Astrocyte (in vitro differentiated cells and primary cell): Measurements from ENCODE around the gene PRDM15. TPM values are rescaled to one million over a fixed set of nuclear protein-coding genes. Genes with fewer than 3 reads are reported as not detected.

Experiments
- DNase-seq: peaks from one replicate; pipeline ENCODE4 v3.0.0-alpha.2; 2010; ENCODE audit warnings: low read depth
- FAIRE-seq: peaks from 2 replicates; lab custom pipeline; 2011; peaks lifted over from hg19 to GRCh38; lab: Jason Lieb, UNC
- H2AFZ ChIP-seq: 2 replicates; pipeline ENCODE4 v1.6.0; 2012; ENCODE audit warnings: low read depth, low read length, inconsistent platforms
- H3K27ac ChIP-seq: 2 replicates; pipeline ENCODE4 v1.5.1; 2011; ENCODE audit warnings: low read depth, low read length, inconsistent platforms
- H3K27me3 ChIP-seq: 2 replicates; pipeline ENCODE4 v1.6.0; 2011; ENCODE audit warnings: low read length, inconsistent platforms; ENCODE audit not compliant: insufficient read depth
- H3K36me3 ChIP-seq: 2 replicates; pipeline ENCODE4 v1.5.1; 2011; ENCODE audit warnings: low read length, inconsistent platforms; ENCODE audit not compliant: insufficient read depth
- H3K4me1 ChIP-seq: 2 replicates; pipeline ENCODE4 v1.5.1; 2011; ENCODE audit warnings: low read length, inconsistent platforms; ENCODE audit not compliant: insufficient read depth
- H3K4me2 ChIP-seq: 2 replicates; pipeline ENCODE4 v1.6.0; 2012; ENCODE audit warnings: low read length, inconsistent platforms
- H3K4me3 ChIP-seq: 2 replicates; pipeline ENCODE4 v1.5.1; 2011; ENCODE audit warnings: low read depth, mild to moderate bottlenecking, low read length, inconsistent platforms; ENCODE audit not compliant: insufficient read depth
- H3K79me2 ChIP-seq: 2 replicates; pipeline ENCODE4 v1.6.0; 2012; ENCODE audit warnings: mild to moderate bottlenecking, low read length, inconsistent platforms; ENCODE audit not compliant: insufficient read depth
- H3K9ac ChIP-seq: 2 replicates; pipeline ENCODE4 v1.6.0; 2012; ENCODE audit warnings: mild to moderate bottlenecking, low read length, inconsistent platforms
- H3K9me3 ChIP-seq: 2 replicates; pipeline ENCODE4 v1.5.1; 2012; ENCODE audit warnings: low read depth, mild to moderate bottlenecking, low read length, inconsistent platforms; ENCODE audit not compliant: insufficient read depth
- H4K20me1 ChIP-seq: 2 replicates; pipeline ENCODE4 v1.6.0; 2012; ENCODE audit warnings: low read length, inconsistent platforms; ENCODE audit not compliant: insufficient read depth
- H3K27ac Mint-ChIP-seq: one replicate; pipeline ENCODE4 v1.8.0; 2021; ENCODE audit warnings: mild to moderate bottlenecking, mixed read lengths; ENCODE audit not compliant: unreplicated experiment
- H3K27me3 Mint-ChIP-seq: one replicate; pipeline ENCODE4 v1.8.0; 2021; ENCODE audit warnings: low read depth, mixed read lengths; ENCODE audit not compliant: unreplicated experiment
- H3K36me3 Mint-ChIP-seq: one replicate; pipeline ENCODE4 v1.8.0; 2021; ENCODE audit warnings: low read depth, mixed read lengths; ENCODE audit not compliant: unreplicated experiment
- H3K4me1 Mint-ChIP-seq: one replicate; pipeline ENCODE4 v1.8.0; 2021; ENCODE audit warnings: low read depth, mixed read lengths; ENCODE audit not compliant: unreplicated experiment
- H3K4me3 Mint-ChIP-seq: one replicate; pipeline ENCODE4 v1.8.0; 2021; ENCODE audit warnings: mild to moderate bottlenecking, moderate library complexity, mixed read lengths; ENCODE audit not compliant: unreplicated experiment
- H3K9me3 Mint-ChIP-seq: one replicate; pipeline ENCODE4 v1.8.0; 2021; ENCODE audit warnings: mild to moderate bottlenecking, mixed read lengths; ENCODE audit not compliant: unreplicated experiment
- CTCF ChIP-seq: IDR thresholded peaks from 2 replicates; pipeline ENCODE4 v1.5.1; 2011; ENCODE audit warnings: low read depth, mild to moderate bottlenecking, inconsistent platforms, low read length, moderate library complexity; ENCODE audit not compliant: insufficient read depth
- EZH2 ChIP-seq: IDR thresholded peaks from 2 replicates; pipeline ENCODE4 v1.6.1; 2012; ENCODE audit warnings: mild to moderate bottlenecking, low read length, inconsistent platforms; ENCODE audit not compliant: insufficient read depth
- total RNA-seq: library from RNA; stranded (reverse); gene quantifications from 2 replicates; pipeline ENCODE4 v1.2.1, GENCODE V29; 2021

The PRDM15 gene
- total RNA-seq, 1 donor from 2014 or later = 6.8 TPM

DNA sequence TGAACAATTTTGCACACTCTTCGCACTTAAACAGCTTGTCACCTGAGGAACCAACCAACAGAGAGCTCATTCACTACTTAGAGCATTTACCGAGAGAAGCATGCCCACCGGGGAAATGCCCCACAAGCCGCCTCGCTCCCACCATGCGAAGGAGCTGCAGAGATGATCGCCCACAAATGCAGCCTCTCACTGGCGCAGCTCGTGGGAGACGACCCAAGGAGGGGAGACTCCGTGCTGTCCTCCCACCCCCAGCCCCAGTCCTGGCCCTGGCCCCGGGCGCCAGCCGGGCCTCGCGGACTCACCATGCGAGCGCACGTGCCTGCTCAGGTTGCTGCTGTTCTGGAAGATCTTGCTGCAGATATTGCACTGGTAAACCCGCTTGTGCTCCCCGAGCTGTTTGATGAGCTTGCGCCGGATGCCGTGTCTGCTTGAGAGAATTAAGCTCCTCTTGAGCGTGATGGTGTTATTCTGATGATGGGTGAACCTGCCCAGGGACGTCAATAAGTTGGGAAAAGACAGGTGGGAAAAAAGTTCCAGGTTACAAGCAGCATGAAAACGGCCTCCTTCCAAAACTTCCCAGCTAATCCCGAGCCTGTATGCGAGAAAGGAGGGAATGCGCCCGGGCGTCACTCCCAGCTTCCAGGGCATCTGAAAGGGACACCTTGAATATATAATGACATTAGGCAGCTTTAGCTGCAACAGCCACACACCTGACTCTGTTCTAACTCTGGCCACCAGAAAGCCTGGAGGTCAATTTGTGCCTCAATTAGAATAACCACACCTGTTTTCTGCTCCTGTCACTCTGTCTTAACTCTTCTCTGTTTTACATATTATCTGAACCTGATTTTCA lies 42.8 kb downstream of the PRDM15 start:
- no peaks in the 10 kb centered on the region for H3K27me3 ChIP-seq
- peaks cover 3% of the 10 kb centered on the region for H4K20me1 ChIP-seq
- no peak overlapping the region for H3K4me2 ChIP-seq
- no peaks in the 10 kb centered on the region for H3K27me3 Mint-ChIP-seq
- no peaks in the 10 kb centered on the region for H3K4me1 ChIP-seq
- no peak overlapping the region for H3K4me3 Mint-ChIP-seq
- H3K79me2 ChIP-seq = no peaks in the 10 kb centered on the region
- H3K27ac ChIP-seq = no peak overlapping the region
- peaks cover 24% of the 10 kb centered on the region for H3K36me3 Mint-ChIP-seq
- TF ChIP-seq EZH2 = no peak
- TF ChIP-seq CTCF = no peak
- FAIRE-seq (no peak), DNase-seq (no peak)
- H3K27ac Mint-ChIP-seq = peak overlapping the region; percentile 66
- peaks cover 9% of the 10 kb centered on the region for H3K9me3 Mint-ChIP-seq
- no peak overlapping the region for H3K9ac ChIP-seq
- H2AFZ ChIP-seq = no peak overlapping the region
- no peak overlapping the region for H3K4me3 ChIP-seq
- H3K9me3 ChIP-seq = no peaks in the 10 kb centered on the region
- peaks cover 2% of the 10 kb centered on the region for H3K4me1 Mint-ChIP-seq
- peaks cover 4% of the 10 kb centered on the region for H3K36me3 ChIP-seq

GRCh38 chr21:41835711-41836154 lies 43.4 kb downstream of the PRDM15 start:
- no peak for DNase-seq
- H3K4me2 ChIP-seq = no peak overlapping the region
- no peak overlapping the region for H2AFZ ChIP-seq
- H3K27me3 ChIP-seq = no peaks in the 10 kb centered on the region
- H4K20me1 ChIP-seq = peaks cover 3% of the 10 kb centered on the region
- no peaks in the 10 kb centered on the region for H3K79me2 ChIP-seq
- Mint-ChIP-seq H3K4me3 (no peak overlapping the region), H3K36me3 (peaks cover 24% of the 10 kb centered on the region), H3K27me3 (no peaks in the 10 kb centered on the region), H3K9me3 (peaks cover 4% of the 10 kb centered on the region), H3K27ac (peak overlapping the region; percentile 66), H3K4me1 (peaks cover 2% of the 10 kb centered on the region)
- H3K9ac ChIP-seq = no peak overlapping the region
- H3K9me3 ChIP-seq = no peaks in the 10 kb centered on the region
- TF ChIP-seq CTCF (no peak), EZH2 (no peak)
- FAIRE-seq = no peak
- H3K4me1 ChIP-seq = no peaks in the 10 kb centered on the region
- no peak overlapping the region for H3K4me3 ChIP-seq
- H3K36me3 ChIP-seq = peaks cover 4% of the 10 kb centered on the region
- no peak overlapping the region for H3K27ac ChIP-seq
